ENCODE data around the gene LSM5. TPM values are rescaled to one million over a fixed set of nuclear protein-coding genes. Genes with fewer than 3 reads are reported as not detected.

Gene LSM5
- total and polyA plus RNA-seq, 9 of the 15 experiments (the other 6 are each of a cell fraction or from before 2014, with no cell fraction given): 36.3 to 620 (median 186) TPM

- peak; percentile 56; the same call in 1 of the 2 replicates for TF ChIP-seq MYBL2 (IDR thresholded peaks at IDR 0.05; ENCODE audit: low read depth)
- no peak for TF ChIP-seq MYBL2 (CRISPR knock-in tag; IDR thresholded peaks at IDR 0.05; ENCODE audit: borderline replicate concordance)
- TF ChIP-seq, protein P1, sequence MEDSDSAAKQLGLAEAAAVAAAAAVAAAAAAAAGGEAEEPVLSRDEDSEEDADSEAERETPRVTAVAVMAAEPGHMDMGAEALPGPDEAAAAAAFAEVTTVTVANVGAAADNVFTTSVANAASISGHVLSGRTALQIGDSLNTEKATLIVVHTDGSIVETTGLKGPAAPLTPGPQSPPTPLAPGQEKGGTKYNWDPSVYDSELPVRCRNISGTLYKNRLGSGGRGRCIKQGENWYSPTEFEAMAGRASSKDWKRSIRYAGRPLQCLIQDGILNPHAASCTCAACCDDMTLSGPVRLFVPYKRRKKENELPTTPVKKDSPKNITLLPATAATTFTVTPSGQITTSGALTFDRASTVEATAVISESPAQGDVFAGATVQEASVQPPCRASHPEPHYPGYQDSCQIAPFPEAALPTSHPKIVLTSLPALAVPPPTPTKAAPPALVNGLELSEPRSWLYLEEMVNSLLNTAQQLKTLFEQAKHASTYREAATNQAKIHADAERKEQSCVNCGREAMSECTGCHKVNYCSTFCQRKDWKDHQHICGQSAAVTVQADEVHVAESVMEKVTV (CRISPR knock-in tag; IDR thresholded peaks at IDR 0.05): no peak
- no peak; the same call in 1 of the 2 replicates for TF ChIP-seq MAX (CRISPR knock-in tag; IDR thresholded peaks at IDR 0.05)
- TF ChIP-seq RFX7 (CRISPR knock-in tag; IDR thresholded peaks at IDR 0.05): no peak
- peak; percentile 94 for TF ChIP-seq RBFOX2 (IDR thresholded peaks at IDR 0.05; ENCODE audit: low read depth, low read length)
- TF ChIP-seq ZNF140 (CRISPR knock-in tag; IDR thresholded peaks at IDR 0.05): no peak
- TF ChIP-seq, protein P2, sequence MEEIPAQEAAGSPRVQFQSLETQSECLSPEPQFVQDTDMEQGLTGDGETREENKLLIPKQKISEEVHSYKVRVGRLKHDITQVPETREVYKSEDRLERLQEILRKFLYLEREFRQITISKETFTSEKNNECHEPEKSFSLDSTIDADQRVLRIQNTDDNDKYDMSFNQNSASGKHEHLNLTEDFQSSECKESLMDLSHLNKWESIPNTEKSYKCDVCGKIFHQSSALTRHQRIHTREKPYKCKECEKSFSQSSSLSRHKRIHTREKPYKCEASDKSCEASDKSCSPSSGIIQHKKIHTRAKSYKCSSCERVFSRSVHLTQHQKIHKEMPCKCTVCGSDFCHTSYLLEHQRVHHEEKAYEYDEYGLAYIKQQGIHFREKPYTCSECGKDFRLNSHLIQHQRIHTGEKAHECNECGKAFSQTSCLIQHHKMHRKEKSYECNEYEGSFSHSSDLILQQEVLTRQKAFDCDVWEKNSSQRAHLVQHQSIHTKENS (CRISPR knock-in tag; IDR thresholded peaks at IDR 0.05): no peak
- TF ChIP-seq ATF7 (IDR thresholded peaks at IDR 0.05): peak; percentile 62
- TF ChIP-seq SNIP1 (IDR thresholded peaks at IDR 0.05; ENCODE audit: low read depth): no peak
- TF ChIP-seq CBFB (CRISPR knock-in tag; IDR thresholded peaks at IDR 0.05): 0 out of 2 replicates have a peak, but pooled peaks have one; percentile 63
- TF ChIP-seq HNRNPL (IDR thresholded peaks at IDR 0.05; ENCODE audit: low read depth, low read length): no peak
- peak; percentile 46 to 49; a peak in 2 of 4 replicates for TF ChIP-seq SIX5 (IDR thresholded peaks at IDR 0.05; ENCODE audit: borderline replicate concordance in 1 of 2, insufficient read depth in 1 of 2, low read depth in 1 of 2, low read length in 2 of 2)
- TF ChIP-seq ZNF12 (CRISPR knock-in tag; IDR thresholded peaks at IDR 0.05): peak; percentile 66
- peak; percentile 12 for TF ChIP-seq SMARCC2 (IDR thresholded peaks at IDR 0.05; ENCODE audit: low read depth)
- no peak for TF ChIP-seq ZFP1 (CRISPR knock-in tag; IDR thresholded peaks at IDR 0.05)
- TF ChIP-seq XRCC4 (IDR thresholded peaks at IDR 0.05; ENCODE audit: extremely low read depth, insufficient read depth, insufficient read length): no peak
- peak; percentile 53; the same call in 1 of the 2 replicates for TF ChIP-seq GATAD2B (IDR thresholded peaks at IDR 0.05; ENCODE audit: borderline replicate concordance)
- TF ChIP-seq KLF1 (tag; IDR thresholded peaks at IDR 0.05): peak; percentile 67; the same call in 1 of the 2 replicates
- TF ChIP-seq ZNF121 (CRISPR knock-in tag; conservative IDR thresholded peaks at IDR 0.05): no peak
- TF ChIP-seq ZNF239 (CRISPR knock-in tag; IDR thresholded peaks at IDR 0.05): no peak
- no peak for TF ChIP-seq SMAD2 (IDR thresholded peaks at IDR 0.05; ENCODE audit: low read depth, low read length)
- TF ChIP-seq LEF1 (IDR thresholded peaks at IDR 0.05): no peak
- no peak for TF ChIP-seq ZNF77 (CRISPR knock-in tag; IDR thresholded peaks at IDR 0.05)
- TF ChIP-seq, protein P3, sequence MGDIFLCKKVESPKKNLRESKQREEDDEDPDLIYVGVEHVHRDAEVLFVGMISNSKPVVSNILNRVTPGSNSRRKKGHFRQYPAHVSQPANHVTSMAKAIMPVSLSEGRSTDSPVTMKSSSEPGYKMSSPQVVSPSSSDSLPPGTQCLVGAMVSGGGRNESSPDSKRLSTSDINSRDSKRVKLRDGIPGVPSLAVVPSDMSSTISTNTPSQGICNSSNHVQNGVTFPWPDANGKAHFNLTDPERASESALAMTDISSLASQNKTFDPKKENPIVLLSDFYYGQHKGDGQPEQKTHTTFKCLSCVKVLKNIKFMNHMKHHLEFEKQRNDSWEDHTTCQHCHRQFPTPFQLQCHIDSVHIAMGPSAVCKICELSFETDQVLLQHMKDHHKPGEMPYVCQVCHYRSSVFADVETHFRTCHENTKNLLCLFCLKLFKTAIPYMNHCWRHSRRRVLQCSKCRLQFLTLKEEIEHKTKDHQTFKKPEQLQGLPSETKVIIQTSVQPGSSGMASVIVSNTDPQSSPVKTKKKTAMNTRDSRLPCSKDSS (IDR thresholded peaks at IDR 0.05; ENCODE audit: low read depth, partially characterized antibody): no peak
- TF ChIP-seq ZKSCAN1 (IDR thresholded peaks at IDR 0.05; ENCODE audit: low read depth, low read length): peak; percentile 83
- TF ChIP-seq SRSF7 (optimal IDR thresholded peaks at IDR 0.05; ENCODE audit: low read depth, low read length): no peak
Measured at GRCh38 chr7:32490127-32490796, at the start of gene LSM5 (continued).

Data from K562 (cell line).